GM12864 (cell line): ENCODE measurements around the gene CUEDC1.

ENCODE experiments used
- DNase-seq: peaks from one replicate; pipeline ENCODE4 v3.0.0-alpha.2; 2011; ENCODE audit warnings: low read depth
- H3K4me3 ChIP-seq: 2 replicates; pipeline ENCODE4 v1.5.1; 2011; ENCODE audit warnings: mild to moderate bottlenecking, low read depth, low read length, control low read depth
- TF ChIP-seq, protein P1 (sequence below): IDR thresholded peaks from 2 replicates; pipeline ENCODE4 v1.5.1; 2011; ENCODE audit warnings: low read depth, mild to moderate bottlenecking, moderate library complexity, low read length, control low read depth, inconsistent platforms; ENCODE audit errors: missing control alignments

The CUEDC1 gene

DNA sequence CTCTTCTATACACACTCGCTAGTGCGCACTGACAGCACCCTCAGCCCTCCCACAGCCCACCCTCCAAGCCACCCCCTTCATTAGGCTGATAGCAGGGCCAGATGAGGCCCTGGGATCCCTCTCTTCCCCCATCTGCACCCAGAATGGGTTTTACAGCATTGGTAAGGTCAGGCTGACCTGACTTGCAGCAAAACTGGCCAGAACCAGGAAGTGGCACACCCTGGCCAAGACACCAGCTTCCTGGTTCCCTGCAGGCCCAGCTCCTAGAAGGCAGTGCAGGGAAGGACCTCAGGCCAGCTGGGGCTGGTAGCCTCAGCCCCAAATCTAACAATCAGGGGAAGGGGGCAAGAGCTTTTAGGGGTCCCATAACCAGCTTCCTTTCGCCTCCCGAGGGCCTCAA is 55.4 kb downstream of the CUEDC1 start:
- H3K4me3 ChIP-seq, result no peak overlapping the region
- no peak for DNase-seq
- TF ChIP-seq, protein P1, sequence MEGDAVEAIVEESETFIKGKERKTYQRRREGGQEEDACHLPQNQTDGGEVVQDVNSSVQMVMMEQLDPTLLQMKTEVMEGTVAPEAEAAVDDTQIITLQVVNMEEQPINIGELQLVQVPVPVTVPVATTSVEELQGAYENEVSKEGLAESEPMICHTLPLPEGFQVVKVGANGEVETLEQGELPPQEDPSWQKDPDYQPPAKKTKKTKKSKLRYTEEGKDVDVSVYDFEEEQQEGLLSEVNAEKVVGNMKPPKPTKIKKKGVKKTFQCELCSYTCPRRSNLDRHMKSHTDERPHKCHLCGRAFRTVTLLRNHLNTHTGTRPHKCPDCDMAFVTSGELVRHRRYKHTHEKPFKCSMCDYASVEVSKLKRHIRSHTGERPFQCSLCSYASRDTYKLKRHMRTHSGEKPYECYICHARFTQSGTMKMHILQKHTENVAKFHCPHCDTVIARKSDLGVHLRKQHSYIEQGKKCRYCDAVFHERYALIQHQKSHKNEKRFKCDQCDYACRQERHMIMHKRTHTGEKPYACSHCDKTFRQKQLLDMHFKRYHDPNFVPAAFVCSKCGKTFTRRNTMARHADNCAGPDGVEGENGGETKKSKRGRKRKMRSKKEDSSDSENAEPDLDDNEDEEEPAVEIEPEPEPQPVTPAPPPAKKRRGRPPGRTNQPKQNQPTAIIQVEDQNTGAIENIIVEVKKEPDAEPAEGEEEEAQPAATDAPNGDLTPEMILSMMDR, result no peak

DNA sequence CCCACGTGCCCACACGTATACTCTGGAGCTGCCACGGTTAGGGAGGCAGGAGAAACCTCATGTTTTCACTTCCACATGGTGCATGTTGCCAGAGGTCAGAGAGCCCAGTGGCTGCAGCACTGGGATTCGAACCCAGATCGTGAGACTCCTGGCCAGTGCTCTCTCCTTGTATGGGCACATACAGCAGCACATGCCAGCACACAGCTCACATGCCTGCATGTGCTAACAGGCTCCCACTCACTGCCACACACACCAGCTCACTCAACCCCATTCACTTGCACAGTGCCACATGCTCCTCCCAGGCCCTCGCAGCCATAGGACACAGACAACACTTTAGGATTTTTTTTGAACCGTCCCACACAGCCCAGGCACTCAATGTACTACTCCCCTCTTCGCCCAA is 55.8 kb downstream of the CUEDC1 start:
- TF ChIP-seq, protein P1, result no peak
- no peak for DNase-seq
- H3K4me3 ChIP-seq, result no peak overlapping the region

DNA sequence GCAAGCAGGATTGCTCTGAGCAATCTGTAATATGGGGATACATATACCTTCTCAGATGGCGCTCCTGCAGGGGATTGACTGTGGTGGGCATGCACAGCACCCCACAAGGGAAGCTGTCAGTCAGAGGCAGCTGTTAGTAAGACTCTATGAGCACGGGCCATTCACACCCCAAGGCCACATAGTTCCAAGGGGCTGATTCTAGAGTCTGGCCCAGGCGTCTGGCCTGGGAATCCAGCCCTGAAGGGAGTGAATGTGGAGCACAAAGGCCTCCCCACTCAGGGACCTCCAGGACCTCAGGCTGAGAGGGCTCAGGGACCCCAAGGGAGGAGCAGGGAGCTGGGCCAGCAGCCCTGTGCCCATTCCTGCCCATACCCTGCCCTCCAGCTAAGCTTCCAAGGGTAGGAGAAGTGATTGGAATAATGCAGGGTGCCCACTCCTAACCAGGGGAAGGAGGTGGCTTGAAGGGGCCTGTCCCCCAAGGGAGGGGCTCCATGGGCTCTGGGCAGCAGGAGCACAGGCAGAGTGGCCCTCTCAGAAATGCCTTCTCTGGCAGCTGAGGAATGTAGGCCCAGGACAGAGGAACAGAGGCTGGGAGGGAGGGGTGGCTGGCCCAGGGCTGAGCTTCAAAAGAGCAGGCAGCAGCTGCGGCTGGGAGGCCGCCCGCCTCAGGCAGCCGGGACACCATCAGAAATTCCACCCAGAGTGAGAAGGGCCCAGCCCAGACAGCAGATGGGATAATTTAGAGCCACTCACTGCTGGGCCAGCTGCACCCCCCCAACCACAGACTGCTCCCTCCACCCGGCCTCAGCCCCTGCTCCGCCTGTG is 56.5 kb downstream of the CUEDC1 start:
- H3K4me3 ChIP-seq, result no peak overlapping the region
- DNase-seq, result no peak
- TF ChIP-seq, protein P1, result no peak

DNA sequence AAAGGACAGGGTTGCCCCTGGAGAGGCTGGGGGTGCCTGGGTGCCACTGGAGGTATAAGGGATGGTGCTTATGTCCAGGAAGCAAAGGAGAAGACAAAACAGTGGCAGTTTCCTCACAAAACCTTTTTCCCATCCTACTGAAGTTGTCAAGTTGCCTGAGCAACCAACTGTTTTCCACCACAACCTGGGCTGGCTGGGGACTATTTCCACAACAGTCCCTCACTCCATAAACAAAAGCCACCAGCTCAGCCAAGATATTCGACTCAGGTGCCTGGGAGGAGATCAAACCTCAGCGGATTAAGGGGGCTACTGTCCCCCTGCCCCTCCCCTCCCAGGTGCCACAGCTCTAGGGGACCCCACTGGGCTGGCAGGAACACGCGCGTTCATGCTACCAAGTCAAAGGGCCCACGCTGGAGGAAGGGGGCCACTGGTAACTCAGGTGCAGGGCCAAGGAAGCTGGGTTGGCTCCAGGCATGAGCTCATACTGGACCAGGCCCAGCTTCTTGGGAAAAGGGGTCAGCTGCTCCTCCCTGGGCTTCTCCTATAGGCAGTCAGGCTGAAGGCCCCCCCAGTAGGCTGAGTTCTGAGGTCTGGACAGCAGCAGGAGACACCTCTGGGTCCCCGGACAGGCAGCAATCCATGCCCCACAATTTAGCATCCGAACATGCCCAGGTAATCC is 59.7 kb downstream of the CUEDC1 start:
- no peak for DNase-seq
- no peak overlapping the region for H3K4me3 ChIP-seq
- TF ChIP-seq, protein P1, result no peak

DNA sequence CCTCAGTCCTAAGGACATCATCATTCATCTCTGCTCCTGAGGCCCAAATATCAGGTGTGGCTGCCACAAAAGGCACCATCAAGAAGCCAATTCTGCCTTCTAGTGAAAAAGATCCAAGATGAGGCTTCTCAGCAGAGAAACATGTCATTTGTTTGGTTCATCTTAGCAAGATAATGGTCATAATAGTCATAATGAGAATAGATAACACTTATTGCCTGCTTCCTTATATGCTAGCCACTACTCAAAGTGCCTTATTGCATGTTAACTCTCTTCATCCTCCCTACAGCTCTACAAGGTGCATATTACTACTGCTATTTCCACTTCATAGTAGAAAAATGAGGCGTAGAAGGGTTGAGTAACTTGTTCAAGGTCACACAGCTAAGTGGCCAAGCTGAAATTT is 60.4 kb downstream of the CUEDC1 start:
- TF ChIP-seq, protein P1, result no peak
- no peak for DNase-seq
- H3K4me3 ChIP-seq, result no peak overlapping the region

DNA sequence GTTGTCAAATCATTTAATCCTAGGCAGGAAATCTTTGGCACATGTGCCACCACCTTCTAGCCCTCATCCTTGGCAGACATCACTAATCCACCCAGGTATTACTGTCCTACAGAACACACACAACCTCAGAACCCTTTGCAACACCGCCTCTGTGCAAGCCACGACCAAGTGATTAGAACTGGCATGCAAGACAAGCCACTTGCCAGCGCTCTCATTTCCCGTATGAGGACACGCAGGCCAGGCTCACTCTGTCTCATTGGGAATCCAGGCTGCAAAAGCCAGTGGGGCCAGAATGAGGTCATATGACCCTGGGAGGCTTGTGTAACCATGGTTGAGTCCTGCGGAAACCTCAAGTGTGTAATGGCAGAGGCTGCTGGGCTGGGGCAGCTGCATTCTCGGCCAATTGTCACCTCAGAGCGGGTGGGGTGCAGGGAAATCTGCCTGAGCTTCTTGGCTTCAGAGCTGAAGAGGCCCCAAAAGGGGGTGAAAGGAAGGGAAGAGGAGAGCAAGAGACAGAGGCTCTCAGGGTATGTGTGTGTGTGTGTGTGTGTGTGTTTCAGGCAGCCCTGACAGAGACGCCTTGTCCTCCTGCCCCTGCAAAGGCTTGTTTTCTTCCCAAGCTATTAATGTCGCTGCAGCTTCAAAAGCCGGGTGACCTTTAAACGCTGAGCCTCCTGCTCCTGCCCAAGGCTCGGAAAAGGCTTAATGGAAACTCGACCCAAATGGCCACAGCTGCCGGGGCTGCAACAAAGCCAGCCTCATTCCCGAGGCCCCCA is 62.2 kb downstream of the CUEDC1 start:
- no peak for DNase-seq
- no peak overlapping the region for H3K4me3 ChIP-seq
- TF ChIP-seq, protein P1, result no peak
